Calu3 (cell line): ENCODE data around the gene MT1E. TPM values are rescaled to one million over a fixed set of nuclear protein-coding genes. Genes with fewer than 3 reads are reported as not detected.

ENCODE experiments used
- BruUV-seq: library from RNA; stranded (reverse); fragments of 400-500 nt; replicated peaks from 2 replicates; lab custom pipeline; 2021; lab: Mats Ljungman, UMichigan
- CTCF ChIA-PET: fragments of 300-600 bp; sonication (Branson Sonifier 250); formaldehyde crosslinking; loops from one replicate; lab custom pipeline; 2022; ENCODE audit warnings: antibody characterized with exemption; lab: Charles Lee
- DNase-seq: peaks from one replicate; pipeline ENCODE4 v3.0.0; 2022
- H3K27ac Mint-ChIP-seq: one replicate; pipeline ENCODE4 v1.8.0; 2022; ENCODE audit warnings: mixed read lengths; ENCODE audit not compliant: unreplicated experiment
- H3K27me3 Mint-ChIP-seq: one replicate; pipeline ENCODE4 v1.8.0; 2022; ENCODE audit warnings: mixed read lengths; ENCODE audit not compliant: unreplicated experiment
- H3K36me3 Mint-ChIP-seq: one replicate; pipeline ENCODE4 v1.8.0; 2022; ENCODE audit warnings: mild to moderate bottlenecking, moderate library complexity, mixed read lengths; ENCODE audit not compliant: insufficient read depth, unreplicated experiment
- H3K4me1 Mint-ChIP-seq: one replicate; pipeline ENCODE4 v1.8.0; 2022; ENCODE audit warnings: mild to moderate bottlenecking, low read depth, mixed read lengths; ENCODE audit not compliant: unreplicated experiment
- H3K4me3 Mint-ChIP-seq: one replicate; pipeline ENCODE4 v1.8.0; 2022; ENCODE audit warnings: mild to moderate bottlenecking, low read depth, moderate library complexity, mixed read lengths; ENCODE audit not compliant: unreplicated experiment
- H3K9me3 Mint-ChIP-seq: one replicate; pipeline ENCODE4 v1.8.0; 2022; ENCODE audit warnings: low read depth, mixed read lengths; ENCODE audit not compliant: unreplicated experiment
- CTCF ChIP-seq: fragments of 200-600 bp; IDR thresholded peaks from one replicate; pipeline ENCODE4 v1.8.0; 2022; ENCODE audit warnings: antibody characterized with exemption; ENCODE audit not compliant: unreplicated experiment
- intact Hi-C: fragments of 100-400 bp; cut with micrococcal nuclease; formaldehyde crosslinking; loops from one replicate; pipeline ENCODE4 v1.10.0; 2022; ENCODE audit not compliant: unreplicated experiment
- total RNA-seq: library from RNA; stranded (reverse); gene quantifications from 2 replicates; pipeline ENCODE4 v1.2.3, GENCODE V29; 2022

Gene MT1E
- total RNA-seq, 1 experiment from 2014 or later = not detected

- H3K4me1 Mint-ChIP-seq = no peaks in the 10 kb centered on the region
- no peak for TF ChIP-seq CTCF
- peaks cover 6% of the 10 kb centered on the region for H3K36me3 Mint-ChIP-seq
- H3K27me3 Mint-ChIP-seq = peaks cover 48% of the 10 kb centered on the region
- H3K27ac Mint-ChIP-seq = no peak overlapping the region
- CTCF ChIA-PET = interaction anchor here (1.4 kb wide), 1 partner anchor 35 kb away, joined by 4 read pairs; no protein-coding TSS in a partner anchor
- no peak overlapping the region for H3K4me3 Mint-ChIP-seq
- BruUV-seq = no TSS peak
- intact Hi-C loops = no loop called here
- no peaks in the 10 kb centered on the region for H3K9me3 Mint-ChIP-seq
- no peak for DNase-seq
Measured at GRCh38 chr16:56652600-56652999, 27.0 kb downstream of the MT1E start.

- H3K4me1 Mint-ChIP-seq = no peaks in the 10 kb centered on the region
- TF ChIP-seq CTCF = no peak
- no peak overlapping the region for H3K4me3 Mint-ChIP-seq
- CTCF ChIA-PET = interaction anchor here (1.4 kb wide), 1 partner anchor 35 kb away, joined by 4 read pairs; no protein-coding TSS in a partner anchor
- H3K27ac Mint-ChIP-seq = no peak overlapping the region
- intact Hi-C loops = no loop called here
- peaks cover 12% of the 10 kb centered on the region for H3K36me3 Mint-ChIP-seq
- BruUV-seq = no TSS peak
- peaks cover 42% of the 10 kb centered on the region for H3K27me3 Mint-ChIP-seq
- H3K9me3 Mint-ChIP-seq = no peaks in the 10 kb centered on the region
- no peak for DNase-seq
Measured at GRCh38 chr16:56653218-56653617, 27.6 kb downstream of the MT1E start.

GRCh38 chr16:56657555-56658326 is 32.2 kb downstream of the MT1E start, which contains the start of gene MT1F:
MT1F (plus strand) TSS chr16:56657959; CDS start chr16:56658059, 100 bp downstream.
- peaks cover 12% of the 10 kb centered on the region for H3K36me3 Mint-ChIP-seq
- DNase-seq = peak; percentile 83
- H3K9me3 Mint-ChIP-seq = no peaks in the 10 kb centered on the region
- peaks cover 38% of the 10 kb centered on the region for H3K27me3 Mint-ChIP-seq
- no peaks in the 10 kb centered on the region for H3K4me1 Mint-ChIP-seq
- CTCF ChIA-PET = interaction anchor here (0.6 to 0.9 kb wide), 6 partner anchors 27 to 737 kb away, joined by 3 to 5 read pairs (median 3); no protein-coding TSS in a partner anchor
- peak within 1 kb of the TSS; percentile 11 for H3K27ac Mint-ChIP-seq
- H3K4me3 Mint-ChIP-seq = peak within 1 kb of the TSS; percentile 75
- no peak for TF ChIP-seq CTCF
- intact Hi-C loops = no loop called here
- BruUV-seq = no TSS peak

- H3K4me3 Mint-ChIP-seq = peak overlapping the region; percentile 75
- CTCF ChIA-PET = interaction anchor here (0.9 kb wide), 1 partner anchor 55 kb away, joined by 3 read pairs; no protein-coding TSS in a partner anchor
- no TSS peak for BruUV-seq
- no peaks in the 10 kb centered on the region for H3K9me3 Mint-ChIP-seq
- H3K4me1 Mint-ChIP-seq = no peaks in the 10 kb centered on the region
- H3K27me3 Mint-ChIP-seq = peaks cover 38% of the 10 kb centered on the region
- intact Hi-C loops = no loop called here
- peaks cover 12% of the 10 kb centered on the region for H3K36me3 Mint-ChIP-seq
- H3K27ac Mint-ChIP-seq = peak overlapping the region; percentile 11
- DNase-seq = no peak
- TF ChIP-seq CTCF = no peak
Measured at GRCh38 chr16:56658327-56658875, 32.8 kb downstream of the MT1E start.
